HT1080 (cell line): ENCODE measurements around the gene HBG2. TPM values are rescaled to one million over a fixed set of nuclear protein-coding genes. Genes with fewer than 3 reads are reported as not detected.
"Not testable (repeated sequence)": the region's sequence is repeated elsewhere in the genome, so short reads cannot be mapped to it uniquely, and the experiment has no call there.

Source experiments
- DNase-seq: peaks from one replicate; pipeline ENCODE4 v3.0.0-alpha.2; 2015; ENCODE audit warnings: low read depth
- total RNA-seq: library from RNA; depleted of rRNA; stranded (reverse); fragments of >200 nt; shearing (Covaris generic); gene quantifications from 2 replicates; pipeline ENCODE4 v1.2.3, GENCODE V29; 2014

Gene HBG2
- total RNA-seq, 1 experiment from 2014 or later = 19.5 TPM

DNA sequence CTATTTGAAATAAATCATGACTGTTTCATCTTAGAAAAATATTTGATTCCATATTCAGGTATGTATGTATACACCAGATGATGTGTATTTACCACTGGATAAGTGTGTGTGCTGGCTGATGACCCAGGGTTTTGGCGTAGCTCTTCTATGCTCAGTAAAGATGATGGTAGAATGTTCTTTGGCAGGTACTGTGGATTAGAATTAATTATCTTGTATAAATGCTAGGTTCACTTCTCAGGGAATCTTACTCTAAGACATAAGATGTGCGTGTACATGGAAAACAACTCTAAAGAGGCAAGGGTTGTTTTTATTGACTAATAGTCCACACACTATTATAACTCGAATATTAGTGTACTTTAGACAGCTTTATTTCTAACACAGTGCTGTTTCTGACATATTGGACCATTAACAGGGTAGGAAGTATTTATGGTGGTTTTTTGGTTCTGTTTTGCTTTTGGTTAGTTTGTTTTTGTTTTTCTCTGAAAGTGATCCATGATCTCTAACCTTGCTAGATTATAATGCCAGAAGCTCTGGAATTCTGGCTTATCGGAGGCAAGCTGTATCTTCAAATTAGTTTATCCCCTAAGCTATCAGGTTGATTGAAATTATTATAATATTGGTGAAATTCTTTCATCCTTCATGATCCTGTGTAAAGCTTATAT lies 3.9 kb downstream of the HBG2 start:
- DNase-seq = no peak

- not testable (repeated sequence) for DNase-seq
Observed at GRCh38 chr11:5249807-5250396, 4.7 kb downstream of the HBG2 start, which contains the start of gene HBG1. TSS of gene HBG1 (minus strand) at chr11:5249857. CDS start at chr11:5249804, 53 bp downstream.

GRCh38 chr11:5248498-5248897 lies 6.1 kb downstream of the HBG2 start:
- not testable (repeated sequence) for DNase-seq

GRCh38 chr11:5247472-5248192 lies 6.9 kb downstream of the HBG2 start:
- no peak for DNase-seq

GRCh38 chr11:5246772-5247471 lies 7.7 kb downstream of the HBG2 start:
- no peak for DNase-seq

- no peak for DNase-seq
Observed at GRCh38 chr11:5245155-5245554, 9.4 kb downstream of the HBG2 start.

DNA sequence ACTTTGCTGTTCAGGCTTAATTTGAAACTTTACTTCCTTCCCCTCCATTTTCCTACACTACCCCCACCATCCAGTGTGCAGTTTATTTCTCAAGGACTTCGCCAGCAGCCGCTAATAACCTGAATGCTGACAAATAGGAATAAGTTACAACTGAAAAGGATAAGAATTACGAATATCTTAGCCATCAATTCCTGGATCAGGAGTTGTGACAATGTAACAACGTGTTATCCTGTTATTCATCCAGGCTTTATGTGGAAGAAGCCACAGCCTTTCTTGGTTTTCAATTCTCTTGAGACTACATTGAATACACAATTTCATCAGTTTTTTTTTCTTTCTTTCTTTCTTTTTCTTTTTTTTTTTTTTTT lies 10.8 kb downstream of the HBG2 start:
- DNase-seq = no peak

GRCh38 chr11:5242933-5243815 lies 11.4 kb downstream of the HBG2 start:
- peak; percentile 42 for DNase-seq

DNA sequence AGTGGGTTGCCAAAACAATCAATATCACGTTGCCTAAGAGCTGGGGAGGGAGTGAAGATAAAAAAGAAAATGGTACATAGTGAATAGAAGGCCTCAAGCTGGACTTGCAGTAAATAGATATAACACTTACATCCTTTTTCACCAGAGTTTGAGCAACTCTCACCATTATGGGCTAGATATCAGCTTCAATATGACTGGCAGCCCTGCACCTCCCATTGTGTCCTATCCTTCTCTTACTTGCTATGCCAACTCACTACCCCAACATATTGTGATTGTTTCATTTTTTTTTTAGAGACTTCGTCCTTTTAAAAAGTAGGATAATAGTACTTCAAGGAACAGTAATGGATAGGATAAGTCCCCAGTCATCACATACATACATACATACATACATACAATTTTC lies 12.4 kb downstream of the HBG2 start:
- DNase-seq = no peak

- no peak for DNase-seq
Observed at GRCh38 chr11:5241458-5241857, 13.1 kb downstream of the HBG2 start.

DNA sequence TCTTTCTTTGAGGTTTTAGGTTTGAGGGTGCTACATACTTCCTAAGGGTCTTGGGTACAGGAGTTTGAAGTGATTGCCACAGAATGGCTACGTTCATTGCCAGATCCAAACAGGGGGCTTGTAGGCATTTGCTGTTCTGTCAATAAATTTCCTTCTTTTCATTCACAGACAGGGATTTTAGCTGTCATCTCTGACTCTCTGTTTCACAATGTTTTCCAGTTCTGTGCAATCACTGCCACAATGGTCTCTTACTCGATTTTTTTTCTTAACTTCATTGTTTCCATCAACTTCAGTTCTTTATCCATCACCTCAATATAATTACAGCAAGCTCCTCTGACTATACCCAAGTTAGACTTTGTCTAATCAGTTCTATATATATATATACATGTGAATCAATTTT lies 14.1 kb downstream of the HBG2 start:
- DNase-seq = no peak

DNA sequence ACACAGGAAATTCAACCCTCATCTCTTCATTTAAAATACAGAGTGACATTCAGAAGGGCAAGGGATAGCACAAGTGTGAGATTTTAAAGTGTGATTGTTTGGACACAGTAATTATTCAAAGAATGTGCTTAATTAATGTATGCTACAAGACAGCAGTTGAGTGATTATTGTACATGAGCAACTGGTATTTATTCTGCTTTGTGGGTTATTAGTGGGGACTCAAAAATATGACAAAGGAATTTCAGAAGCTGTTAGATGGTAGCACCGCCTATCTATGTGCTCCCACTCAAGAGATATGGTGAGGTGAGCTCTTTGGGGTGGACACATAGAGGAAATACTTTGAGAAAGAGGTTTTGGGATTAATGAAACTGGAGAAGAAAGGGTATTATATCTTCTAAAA lies 14.5 kb downstream of the HBG2 start:
- DNase-seq = no peak

DNA sequence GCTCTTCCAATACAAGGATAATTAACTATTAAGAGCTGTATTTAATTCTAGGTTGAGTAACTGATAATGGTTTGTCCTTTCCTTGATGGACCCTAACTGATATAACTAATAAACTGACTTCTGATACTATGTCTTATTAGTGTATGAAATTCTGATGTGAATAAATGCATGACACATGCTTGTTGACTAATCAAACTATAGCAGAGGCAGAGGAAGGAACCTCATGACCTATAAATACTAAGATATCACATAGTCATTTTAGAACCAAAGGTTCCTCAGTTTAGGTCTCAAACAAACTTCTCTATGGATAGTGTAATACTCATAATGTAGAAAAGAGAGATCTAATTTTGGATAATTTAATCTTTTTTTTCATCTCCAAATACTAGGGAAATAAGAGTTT lies 15.5 kb downstream of the HBG2 start:
- no peak for DNase-seq

DNA sequence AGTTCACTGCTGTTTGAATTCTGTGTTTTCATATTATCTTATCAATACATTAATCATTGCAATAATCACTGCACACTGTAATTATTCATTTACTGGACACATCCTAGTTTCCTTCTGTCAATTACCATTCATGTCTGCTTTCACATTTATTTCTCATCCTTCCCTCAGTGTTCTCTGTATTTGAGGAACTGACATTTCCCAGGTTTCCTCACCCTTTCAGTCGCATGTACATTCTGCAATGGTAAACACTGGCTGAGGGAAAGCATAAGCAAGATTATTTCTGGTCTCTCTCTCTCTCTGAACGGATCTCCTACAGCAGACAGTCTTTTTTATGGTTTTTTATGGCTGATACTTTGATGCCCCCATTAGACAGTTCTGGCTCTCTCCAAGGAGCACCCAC lies 16.1 kb downstream of the HBG2 start:
- DNase-seq = no peak

DNA sequence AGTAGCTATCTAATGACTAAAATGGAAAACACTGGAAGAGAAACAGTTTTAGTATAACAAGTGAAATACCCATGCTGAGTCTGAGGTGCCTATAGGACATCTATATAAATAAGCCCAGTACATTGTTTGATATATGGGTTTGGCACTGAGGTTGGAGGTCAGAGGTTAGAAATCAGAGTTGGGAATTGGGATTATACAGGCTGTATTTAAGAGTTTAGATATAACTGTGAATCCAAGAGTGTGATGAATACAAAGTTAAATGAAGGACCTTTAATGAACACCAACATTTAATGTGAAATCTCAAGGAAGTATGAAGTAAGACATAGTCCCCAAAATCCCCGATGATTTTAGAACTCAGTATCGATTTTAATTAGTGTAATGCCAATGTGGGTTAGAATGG lies 17.2 kb downstream of the HBG2 start:
- no peak for DNase-seq

GRCh38 chr11:5235364-5236095 lies 19.1 kb downstream of the HBG2 start:
- DNase-seq = no peak

DNA sequence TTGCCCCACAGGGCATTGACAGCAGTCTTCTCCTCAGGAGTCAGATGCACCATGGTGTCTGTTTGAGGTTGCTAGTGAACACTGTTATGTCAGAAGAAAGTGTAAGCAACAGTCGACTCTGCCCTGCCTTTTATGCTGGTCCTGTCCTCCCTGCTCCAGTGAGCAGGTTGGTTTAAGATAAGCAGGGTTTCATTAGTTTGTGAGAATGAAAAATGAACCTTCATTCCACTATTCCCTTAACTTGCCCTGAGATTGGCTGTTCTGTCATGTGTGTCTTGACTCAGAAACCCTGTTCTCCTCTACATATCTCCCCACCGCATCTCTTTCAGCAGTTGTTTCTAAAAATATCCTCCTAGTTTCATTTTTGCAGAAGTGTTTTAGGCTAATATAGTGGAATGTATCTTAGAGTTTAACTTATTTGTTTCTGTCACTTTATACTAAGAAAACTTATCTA lies 20.2 kb downstream of the HBG2 start, which contains the start of gene HBD:
HBD (minus strand) TSS at position 103 of the 454 bp plus-strand sequence; CDS start at position 53, 50 bp downstream.
- peak; percentile 24 for DNase-seq

DNA sequence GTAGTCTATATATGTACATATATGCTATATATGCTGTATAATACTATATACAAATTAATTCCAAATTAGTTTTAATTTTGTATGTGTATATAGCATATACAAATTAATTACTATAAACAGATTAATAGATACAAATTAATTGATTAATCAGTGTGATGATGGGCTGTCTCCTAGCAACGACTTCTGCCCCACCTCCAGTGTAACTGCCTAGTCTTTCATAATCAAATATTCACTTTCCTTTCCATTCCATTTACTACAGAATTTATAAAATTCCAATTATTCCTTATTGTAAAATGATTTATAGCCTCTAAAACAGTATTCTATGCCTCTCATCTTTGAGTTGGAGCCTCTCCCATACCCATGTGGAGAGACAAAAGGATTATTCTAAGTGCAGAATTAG lies 21.3 kb downstream of the HBG2 start:
- DNase-seq = no peak

- no peak for DNase-seq
Observed at GRCh38 chr11:5232821-5233220, 21.8 kb downstream of the HBG2 start.

- DNase-seq = no peak
Observed at GRCh38 chr11:5232176-5232575, 22.4 kb downstream of the HBG2 start.
